Stimulated activated CD8-positive, alpha-beta memory T cell treated with anti-CD3 and anti-CD28 coated beads, Interleukin-4, amount 100 ng/mL, for 1 hour (primary cell): ENCODE data around the gene SSBP3.

Experiments
- DNase-seq, 2 donors: peaks; one replicate each; pipeline ENCODE4 v3.0.0-alpha.2; 2020; ENCODE audit warnings: low read depth in 2 of 2, low spot score in 1 of 2

The SSBP3 gene

DNA sequence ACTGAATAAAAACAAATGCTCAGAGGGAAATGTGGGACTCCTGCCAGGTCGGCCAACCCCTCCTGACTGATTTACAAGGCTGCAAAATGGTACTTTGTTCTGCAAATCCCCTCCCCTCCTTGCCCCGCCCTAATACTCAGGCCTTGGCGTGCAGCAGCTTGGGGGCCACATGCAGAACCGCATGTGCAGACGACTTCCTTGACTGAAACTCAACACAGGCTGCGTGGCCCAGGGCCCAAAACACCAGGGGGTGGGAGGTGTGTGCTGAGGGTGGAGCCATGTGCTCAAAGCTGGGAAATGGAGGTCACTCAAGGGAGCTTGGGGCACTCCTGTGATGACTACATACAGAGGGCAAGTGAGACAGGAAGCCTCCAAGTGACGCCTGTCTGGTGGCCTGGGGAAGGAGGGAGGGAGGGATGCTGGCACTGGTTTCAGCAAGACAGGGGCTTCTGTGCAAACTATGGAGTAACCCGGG, 119.0 kb downstream of the SSBP3 start:
- peak in 1 of 2 donors; percentile 7 for DNase-seq

DNA sequence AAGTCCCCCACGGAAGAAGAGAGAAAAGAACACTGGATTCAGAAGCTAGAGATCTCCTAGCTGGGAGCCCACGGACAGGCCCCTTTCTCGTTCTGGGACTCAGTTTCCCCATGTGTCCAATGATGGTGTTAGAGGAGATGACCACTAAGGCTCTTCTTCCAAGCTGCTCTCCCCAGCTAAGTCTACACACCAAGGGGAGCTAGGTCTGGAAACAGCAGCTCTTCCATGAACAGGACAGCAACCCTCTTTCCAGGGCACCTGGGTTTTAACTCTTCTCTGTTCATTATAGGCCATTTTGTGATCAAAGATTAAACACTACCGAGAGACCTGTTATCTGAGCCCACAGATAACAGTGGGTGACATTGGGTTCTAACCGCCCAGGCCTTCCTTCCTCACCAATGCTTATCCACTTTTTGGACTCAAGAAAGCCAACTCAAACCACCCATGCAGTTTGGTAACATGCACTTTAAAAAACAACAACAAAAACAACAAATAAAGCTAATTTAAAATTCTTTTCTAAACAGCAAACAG, 120.3 kb downstream of the SSBP3 start:
- no peak for DNase-seq

DNA sequence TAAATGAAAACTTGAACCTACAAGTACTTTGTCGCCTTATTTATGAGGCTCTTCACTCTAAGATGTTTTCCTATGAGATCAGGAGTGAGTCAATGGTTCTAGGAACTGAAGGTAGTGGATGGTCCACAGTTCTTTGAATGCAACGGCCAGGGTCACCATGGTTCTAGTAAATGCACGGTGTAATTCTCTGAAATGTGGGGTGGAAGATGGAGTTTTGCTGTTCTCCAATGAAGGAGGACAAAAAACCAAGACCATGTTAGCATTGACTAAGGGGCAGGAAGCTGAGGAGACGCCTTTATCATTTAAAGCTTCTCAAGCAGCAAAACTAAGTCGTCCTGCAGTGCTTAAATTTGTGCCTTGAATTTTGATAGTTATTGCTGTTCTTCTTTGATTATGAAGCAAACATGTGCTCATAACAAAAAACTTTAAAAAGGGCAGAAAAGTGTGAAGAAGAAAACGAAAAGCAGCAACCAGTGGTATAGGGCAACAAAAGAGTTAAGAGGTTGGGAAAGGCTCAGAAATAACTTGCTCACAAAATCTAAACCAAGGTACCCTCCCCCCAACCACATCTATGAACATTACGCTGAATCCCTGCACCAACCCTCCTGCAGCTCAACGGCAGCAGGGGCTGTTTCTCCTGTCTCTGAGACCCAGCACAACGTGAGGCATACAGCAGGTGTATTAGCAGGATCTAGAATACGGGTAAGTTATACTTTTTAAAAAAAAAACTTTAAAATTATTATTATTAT, 121.2 kb downstream of the SSBP3 start:
- no peak for DNase-seq

GRCh38 chr1:54283635-54284385, 122.4 kb downstream of the SSBP3 start:
- no peak for DNase-seq

GRCh38 chr1:54282101-54282847, 123.9 kb downstream of the SSBP3 start:
- no peak for DNase-seq

GRCh38 chr1:54280651-54281050, 125.5 kb downstream of the SSBP3 start:
- no peak for DNase-seq

GRCh38 chr1:54279457-54279856, 126.7 kb downstream of the SSBP3 start:
- DNase-seq: no peak

DNA sequence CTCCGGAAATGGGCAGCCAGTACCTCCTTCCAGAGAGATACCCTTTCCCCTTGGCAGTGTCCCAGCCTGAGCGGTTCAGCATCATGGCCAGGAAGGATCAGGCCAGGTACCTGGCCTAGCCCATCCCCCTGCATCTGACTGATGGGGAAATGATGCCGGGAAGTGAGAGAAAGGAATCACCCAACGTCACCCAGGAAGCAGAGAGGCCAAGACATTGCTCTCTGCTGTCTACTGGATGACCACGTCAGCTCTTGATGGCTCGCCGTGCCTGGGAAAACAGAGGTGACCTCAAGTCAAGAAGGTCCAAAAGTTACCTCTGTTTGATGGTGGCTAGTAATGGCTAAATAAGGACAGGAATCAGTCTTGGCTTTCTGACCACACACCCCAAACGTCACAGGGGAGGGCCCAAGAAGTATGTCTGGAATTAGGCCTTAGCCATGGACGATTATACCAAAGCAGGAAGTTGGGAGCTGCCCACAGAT, 127.2 kb downstream of the SSBP3 start:
- no peak for DNase-seq

- no peak for DNase-seq
Observed at GRCh38 chr1:54277451-54278341, 128.5 kb downstream of the SSBP3 start.

- no peak for DNase-seq
Observed at GRCh38 chr1:54276617-54277450, 129.4 kb downstream of the SSBP3 start.

DNA sequence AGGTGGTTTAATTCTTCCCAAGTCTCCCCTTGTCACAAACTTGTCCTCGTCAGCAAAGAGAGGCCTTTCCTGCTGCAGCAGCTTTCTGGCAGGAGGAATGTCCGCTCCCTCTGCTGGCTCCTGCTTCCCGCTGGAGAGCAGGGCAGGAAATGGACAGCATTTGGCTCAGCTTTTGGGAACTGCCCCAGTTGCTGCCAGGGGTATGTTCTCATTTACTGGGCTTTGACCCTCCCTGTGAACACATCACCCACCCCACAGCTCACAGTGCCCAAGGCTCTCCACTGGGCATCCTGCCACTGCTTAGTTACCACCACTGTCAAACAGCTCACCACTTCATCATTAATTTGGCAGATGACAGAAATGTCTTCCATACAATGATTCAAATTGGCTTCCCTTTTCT, 130.8 kb downstream of the SSBP3 start:
- no peak for DNase-seq

GRCh38 chr1:54274881-54275280, 131.3 kb downstream of the SSBP3 start:
- no peak for DNase-seq

- DNase-seq: no peak
Observed at GRCh38 chr1:54274448-54274847, 131.7 kb downstream of the SSBP3 start.

DNA sequence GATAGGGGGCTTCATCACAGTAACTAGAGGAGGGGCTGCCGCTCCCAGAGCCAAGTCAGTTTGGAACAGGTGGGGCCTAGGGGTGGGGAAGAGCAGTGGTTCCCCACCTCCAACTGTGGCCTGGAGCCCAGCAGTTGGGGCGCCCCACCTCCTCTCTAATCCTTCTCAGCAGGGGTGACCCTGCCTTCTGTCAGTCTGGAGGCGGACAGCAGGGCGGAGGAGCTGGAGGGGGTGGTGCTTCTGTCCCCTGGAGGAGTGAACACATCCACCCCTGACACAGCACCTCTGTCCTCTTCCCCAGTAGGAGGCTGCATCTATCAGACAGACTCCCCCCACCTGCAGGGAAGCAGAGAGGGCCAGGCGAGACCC, 132.4 kb downstream of the SSBP3 start:
- no peak for DNase-seq

- DNase-seq: no peak
Observed at GRCh38 chr1:54273092-54273794, 133.0 kb downstream of the SSBP3 start.

DNA sequence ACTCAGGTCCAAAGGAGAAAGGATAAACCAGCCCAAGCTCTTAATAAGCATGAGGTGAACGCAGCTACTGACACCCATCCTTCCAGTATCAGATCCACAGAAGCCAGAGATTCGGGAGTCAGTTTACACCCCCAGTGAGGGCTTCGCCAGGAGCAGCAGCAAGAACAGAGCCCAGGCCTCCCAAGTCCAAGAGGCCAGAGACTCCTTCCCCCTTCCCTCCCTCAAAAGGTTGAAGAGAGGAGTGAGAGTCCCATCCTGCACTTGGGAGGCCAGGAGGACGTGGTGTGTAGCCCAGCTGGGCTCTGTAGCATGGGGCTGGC, 133.5 kb downstream of the SSBP3 start:
- DNase-seq: no peak

GRCh38 chr1:54272134-54272533, 134.1 kb downstream of the SSBP3 start:
- DNase-seq: no peak

DNA sequence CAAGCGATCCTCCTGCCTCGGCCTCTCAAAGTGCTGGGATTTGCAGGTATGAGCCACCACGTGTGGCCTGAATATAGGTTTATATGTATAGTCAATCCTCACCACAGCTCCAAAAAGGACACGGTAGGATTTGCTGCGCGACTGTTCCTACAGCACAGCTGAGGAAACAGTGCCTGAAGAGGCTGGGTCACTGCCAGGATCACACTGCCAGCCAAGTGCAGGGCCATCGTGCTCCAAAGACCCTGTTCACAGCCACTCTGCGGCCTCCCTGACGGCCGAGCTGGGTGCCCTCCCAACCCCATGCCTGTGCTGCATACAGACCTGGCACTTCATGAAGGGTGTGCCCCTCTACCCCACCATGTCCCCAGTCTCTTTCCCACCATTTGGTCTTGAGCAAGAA, 134.9 kb downstream of the SSBP3 start:
- no peak for DNase-seq

- no peak for DNase-seq
Observed at GRCh38 chr1:54270543-54270942, 135.7 kb downstream of the SSBP3 start.
